GM19193 (cell line): Measurements from ENCODE around the gene PCGF6.

Source experiments
- POLR2A ChIP-seq: IDR thresholded peaks from 4 replicates; pipeline ENCODE4 v1.6.1; 2011; ENCODE audit not compliant: insufficient read depth, insufficient read length; ENCODE audit errors: extremely low read depth

PCGF6 gene

GRCh38 chr10:103277713-103278536 is 73.0 kb downstream of the PCGF6 start:
- no peak for TF ChIP-seq POLR2A

DNA sequence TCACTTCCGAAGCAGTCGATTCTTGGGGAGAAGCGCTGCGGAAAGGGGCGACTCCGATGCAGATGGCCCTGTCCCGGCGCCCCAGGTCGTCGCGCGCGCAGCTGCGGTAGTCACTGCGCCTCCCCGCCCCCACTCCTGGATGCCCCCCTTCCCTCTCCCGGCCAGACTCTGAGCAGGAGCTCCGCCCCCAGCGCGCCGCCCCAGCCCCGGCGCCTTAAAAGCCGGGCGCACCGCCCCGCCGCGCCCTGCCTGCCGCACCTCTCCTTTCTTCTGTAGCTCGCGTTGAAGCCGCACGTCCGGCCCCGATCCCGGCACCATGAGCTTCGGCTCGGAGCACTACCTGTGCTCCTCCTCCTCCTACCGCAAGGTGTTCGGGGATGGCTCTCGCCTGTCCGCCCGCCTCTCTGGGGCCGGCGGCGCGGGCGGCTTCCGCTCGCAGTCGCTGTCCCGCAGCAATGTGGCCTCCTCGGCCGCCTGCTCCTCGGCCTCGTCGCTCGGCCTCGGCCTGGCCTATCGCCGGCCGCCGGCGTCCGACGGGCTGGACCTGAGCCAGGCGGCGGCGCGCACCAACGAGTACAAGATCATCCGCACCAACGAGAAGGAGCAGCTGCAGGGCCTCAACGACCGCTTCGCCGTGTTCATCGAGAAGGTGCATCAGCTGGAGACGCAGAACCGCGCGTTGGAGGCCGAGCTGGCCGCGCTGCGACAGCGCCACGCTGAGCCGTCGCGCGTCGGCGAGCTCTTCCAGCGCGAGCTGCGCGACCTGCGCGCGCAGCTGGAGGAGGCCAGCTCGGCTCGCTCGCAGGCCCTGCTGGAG is 73.8 kb downstream of the PCGF6 start, which contains the start of gene INA:
Gene INA, plus strand, starts transcription at position 243 of the 817 bp plus-strand sequence. Its CDS starts 74 bp downstream, at position 317.
- TF ChIP-seq POLR2A: no peak

- TF ChIP-seq POLR2A: no peak
Measured at GRCh38 chr10:103276251-103276895, 74.6 kb downstream of the PCGF6 start.

DNA sequence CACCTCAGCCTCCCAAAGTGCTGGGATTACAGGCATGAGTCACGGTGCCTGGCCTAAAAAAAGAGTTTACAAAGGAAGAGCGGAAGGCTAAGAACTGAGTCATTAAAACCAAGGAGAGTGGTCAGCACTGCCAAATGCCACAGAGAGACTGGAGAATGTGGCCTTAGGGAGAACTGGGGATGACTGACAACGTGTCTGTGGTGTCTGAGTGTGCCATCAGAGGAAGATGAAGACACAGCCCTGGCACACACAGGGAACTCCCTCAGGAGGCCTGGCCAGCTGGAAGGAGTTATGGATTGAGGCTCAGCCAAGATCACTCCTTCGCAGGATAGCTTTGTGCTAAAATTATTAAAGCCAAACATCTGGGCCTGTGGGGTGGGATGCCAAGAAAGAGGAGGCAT is 77.9 kb downstream of the PCGF6 start:
- TF ChIP-seq POLR2A: no peak

- TF ChIP-seq POLR2A: no peak
Measured at GRCh38 chr10:103265717-103266329, 85.1 kb downstream of the PCGF6 start.

GRCh38 chr10:103262229-103262628 is 88.7 kb downstream of the PCGF6 start:
- no peak for TF ChIP-seq POLR2A

GRCh38 chr10:103259989-103260388 is 91.0 kb downstream of the PCGF6 start:
- TF ChIP-seq POLR2A: no peak

- no peak for TF ChIP-seq POLR2A
Measured at GRCh38 chr10:103257812-103258211, 93.1 kb downstream of the PCGF6 start.

- no peak for TF ChIP-seq POLR2A
Measured at GRCh38 chr10:103256613-103257012, 94.3 kb downstream of the PCGF6 start.

DNA sequence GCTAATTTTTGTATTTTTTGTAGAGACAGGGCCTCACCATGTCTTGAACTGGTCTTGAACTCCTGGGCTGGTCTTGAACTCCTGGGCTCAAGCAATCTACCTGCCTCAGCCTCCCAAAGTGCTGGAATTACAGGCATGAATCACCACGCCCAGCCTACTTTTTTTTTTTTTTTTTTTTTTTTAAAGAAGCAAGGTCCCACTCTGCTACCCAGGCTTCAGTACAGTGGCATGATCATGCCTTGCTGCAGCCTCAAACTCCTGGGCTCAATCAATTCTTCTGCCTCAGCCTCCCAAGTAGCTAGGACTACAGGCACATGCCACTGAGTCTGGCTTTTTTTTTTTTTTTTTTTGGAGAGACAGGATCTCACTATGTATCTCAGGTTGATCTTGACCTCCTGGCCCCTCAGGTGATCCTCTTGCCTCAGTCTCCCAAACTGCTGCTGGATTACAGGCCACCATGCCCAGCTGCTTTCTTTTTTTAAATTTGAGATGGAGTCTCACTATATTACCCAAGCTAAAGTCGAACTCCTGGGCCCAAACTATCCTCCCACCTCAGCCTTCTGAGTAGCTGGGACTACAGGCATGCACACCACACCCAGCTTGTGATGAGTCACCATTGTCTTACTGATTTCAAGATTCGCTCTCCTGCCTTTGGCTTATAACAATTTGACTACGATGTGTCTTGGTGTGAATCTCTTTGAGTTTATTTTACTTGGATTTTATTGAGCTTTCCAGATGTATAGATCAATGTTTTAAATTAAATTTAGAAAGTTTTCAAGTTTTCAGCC is 96.2 kb downstream of the PCGF6 start:
- no peak for TF ChIP-seq POLR2A

DNA sequence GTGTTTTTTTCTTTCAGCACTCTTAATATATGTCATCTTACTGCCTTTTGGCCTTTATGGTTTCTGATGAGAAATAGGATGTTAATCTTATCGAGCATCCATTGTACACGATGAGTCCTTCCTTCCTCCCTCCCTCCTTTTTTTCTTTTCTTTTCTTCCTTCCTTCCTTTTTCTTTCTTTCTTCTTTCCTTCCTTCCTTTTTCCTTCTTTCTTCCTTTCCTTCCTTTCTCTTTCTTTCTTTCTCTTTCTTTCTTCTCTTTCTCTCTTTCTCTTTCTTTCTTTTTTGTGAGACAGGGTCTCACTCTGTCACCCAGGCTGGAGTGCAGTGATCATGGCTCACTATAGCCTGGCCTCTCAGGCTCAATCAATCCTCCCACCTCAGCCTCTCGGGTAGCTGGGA is 96.8 kb downstream of the PCGF6 start:
- no peak for TF ChIP-seq POLR2A
